ENCODE results near the gene TNFRSF1B.

Gene TNFRSF1B

GRCh38 chr1:12150456-12151200 lies 16.2 kb upstream of the TNFRSF1B start:
- Histone ChIP-seq H3K4me1 (ENCODE audit: control insufficient read depth, insufficient read depth, low read length) (no peaks in the 10 kb centered on the region), H3K4me3 (ENCODE audit: low read depth, low read length) (no peak overlapping the region)
- CTCF ChIA-PET, result interaction anchor here (0.6 to 4.5 kb wide), 5 partner anchors 18 to 130 kb away, joined by 3 to 29 read pairs (median 3); no protein-coding TSS in a partner anchor

GRCh38 chr1:12151465-12151864 lies 15.3 kb upstream of the TNFRSF1B start:
- POLR2A ChIA-PET, result no interaction called here
- Histone ChIP-seq H3K4me1 (ENCODE audit: control insufficient read depth, insufficient read depth, low read length) (no peaks in the 10 kb centered on the region), H3K36me3 (ENCODE audit: control insufficient read depth in 2 of 2, insufficient read depth in 1 of 2, low read length in 2 of 2) (no peaks in the 10 kb centered on the region), H3K4me3 (ENCODE audit: low read depth, low read length) (no peak overlapping the region), H3K27ac (ENCODE audit: extremely low read depth, low read depth, low read length) (no peak overlapping the region), H3K9me3 (ENCODE audit: control insufficient read depth, insufficient read depth, low read depth, low read length) (no peaks in the 10 kb centered on the region)
- TF ChIP-seq AEBP2 (tag by site-specific recombination; IDR thresholded peaks at IDR 0.05; ENCODE audit: borderline replicate concordance) (no peak), ZIC2 (tag by site-specific recombination; IDR thresholded peaks at IDR 0.05) (no peak), ZNF10 (tag by site-specific recombination; IDR thresholded peaks at IDR 0.05) (no peak), ZNF324 (tag by site-specific recombination; IDR thresholded peaks at IDR 0.05) (no peak), ZNF302 (tag by site-specific recombination; IDR thresholded peaks at IDR 0.05; ENCODE audit: low read depth) (no peak), SP3 (tag by site-specific recombination; IDR thresholded peaks at IDR 0.05) (no peak), ZNF692 (tag by site-specific recombination; IDR thresholded peaks at IDR 0.05) (no peak), ZNF837 (tag by site-specific recombination; IDR thresholded peaks at IDR 0.05) (no peak), ZBTB7A (tag by site-specific recombination; IDR thresholded peaks at IDR 0.05; ENCODE audit: low read depth) (no peak), ZNF585B (tag by site-specific recombination; IDR thresholded peaks at IDR 0.05) (no peak), ZNF18 (tag by site-specific recombination; IDR thresholded peaks at IDR 0.05) (no peak), ZNF202 (tag by site-specific recombination; IDR thresholded peaks at IDR 0.05; ENCODE audit: borderline replicate concordance) (no peak), ZNF16 (tag by site-specific recombination; IDR thresholded peaks at IDR 0.05; ENCODE audit: low read depth) (no peak), KLF7 (tag by site-specific recombination; IDR thresholded peaks at IDR 0.05; ENCODE audit: borderline replicate concordance) (no peak)
- CTCF ChIA-PET, result interaction anchor here (4.5 kb wide), 1 partner anchor 26 kb away, joined by 29 read pairs; no protein-coding TSS in a partner anchor

More at GRCh38 chr1:12150456-12151200, 16.2 kb upstream of the TNFRSF1B start:
- no peaks in the 10 kb centered on the region for H3K9me3 ChIP-seq (ENCODE audit: control insufficient read depth, insufficient read depth, low read depth, low read length)
- POLR2A ChIA-PET, result interaction anchor here (1.1 kb wide), 1 partner anchor 12 kb away, joined by 3 read pairs; no protein-coding TSS in a partner anchor
- TF ChIP-seq ZNF175 (tag by site-specific recombination; IDR thresholded peaks at IDR 0.05), result no peak
- no peak for TF ChIP-seq ZNF362 (tag by site-specific recombination; IDR thresholded peaks at IDR 0.05)
- H3K36me3 ChIP-seq (ENCODE audit: control insufficient read depth in 2 of 2, insufficient read depth in 1 of 2, low read length in 2 of 2), result no peaks in the 10 kb centered on the region
- no peak overlapping the region for H3K27ac ChIP-seq (ENCODE audit: extremely low read depth, low read depth, low read length)

Data from HEK293 (cell line).